ENCODE data around the gene EFNA2. TPM values are rescaled to one million over a fixed set of nuclear protein-coding genes. Genes with fewer than 3 reads are reported as not detected.

EFNA2 gene
- total RNA-seq, 4 donors from 2014 or later: not detected

DNA sequence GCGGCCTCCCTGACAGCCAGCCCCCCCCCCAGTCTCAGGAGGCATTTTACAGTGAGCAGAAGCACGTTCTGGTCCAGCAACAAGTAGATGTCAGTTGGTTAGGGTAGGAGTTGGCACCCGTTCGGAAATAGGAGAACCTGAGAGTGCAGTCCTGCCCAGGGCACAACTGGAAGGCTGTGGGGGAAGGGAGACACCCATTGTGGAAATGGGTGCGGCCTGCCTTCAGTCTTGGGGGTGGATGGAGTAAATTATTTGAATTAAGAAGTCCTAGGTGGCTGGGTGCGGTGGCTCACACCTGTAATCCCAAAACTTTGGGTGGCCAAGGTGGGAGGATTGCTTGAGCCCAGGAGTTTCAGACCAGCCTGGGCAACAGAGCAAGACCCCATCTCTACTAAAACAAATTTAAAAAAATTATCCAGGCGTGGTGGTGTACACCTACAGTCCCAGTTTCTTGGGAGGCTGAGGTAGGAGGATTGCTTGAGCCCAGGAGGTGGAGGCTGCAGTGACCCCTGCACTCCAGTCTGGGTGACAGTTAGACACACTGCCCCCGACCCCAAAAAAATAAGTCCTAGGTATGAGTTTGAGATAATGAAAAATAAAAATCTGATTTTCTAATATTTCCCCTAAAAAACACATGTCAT lies 15.3 kb upstream of the EFNA2 start:
- Histone ChIP-seq H3K36me3 (peaks cover 34 to 47% (median 45%) of the 10 kb centered on the region in 4 donors), H3K9me3 (no peaks in the 10 kb centered on the region), H3K27ac (replicated peaks in 1 of 4) (peak overlapping the region; percentile 97 to 100 (median 100)), H3K4me3 (peak overlapping the region; percentile 68 to 95 (median 86)), H3K4me1 (peaks cover 83 to 93% (median 91%) of the 10 kb centered on the region in 4 donors), H3K27me3 (no peaks in the 10 kb centered on the region)
- 35% methylated on average over 4 of the region's 8 CpGs for WGBS
- intact Hi-C loops (cut with DNase I): no loop called here
- TF ChIP-seq POLR2AphosphoS5 (IDR thresholded peaks at IDR 0.05) (no peak), POLR2A (IDR thresholded peaks at IDR 0.05; ENCODE audit: low read depth) (no peak), EP300 (IDR thresholded peaks at IDR 0.05) (no peak)
- TF ChIP-seq, protein P1, sequence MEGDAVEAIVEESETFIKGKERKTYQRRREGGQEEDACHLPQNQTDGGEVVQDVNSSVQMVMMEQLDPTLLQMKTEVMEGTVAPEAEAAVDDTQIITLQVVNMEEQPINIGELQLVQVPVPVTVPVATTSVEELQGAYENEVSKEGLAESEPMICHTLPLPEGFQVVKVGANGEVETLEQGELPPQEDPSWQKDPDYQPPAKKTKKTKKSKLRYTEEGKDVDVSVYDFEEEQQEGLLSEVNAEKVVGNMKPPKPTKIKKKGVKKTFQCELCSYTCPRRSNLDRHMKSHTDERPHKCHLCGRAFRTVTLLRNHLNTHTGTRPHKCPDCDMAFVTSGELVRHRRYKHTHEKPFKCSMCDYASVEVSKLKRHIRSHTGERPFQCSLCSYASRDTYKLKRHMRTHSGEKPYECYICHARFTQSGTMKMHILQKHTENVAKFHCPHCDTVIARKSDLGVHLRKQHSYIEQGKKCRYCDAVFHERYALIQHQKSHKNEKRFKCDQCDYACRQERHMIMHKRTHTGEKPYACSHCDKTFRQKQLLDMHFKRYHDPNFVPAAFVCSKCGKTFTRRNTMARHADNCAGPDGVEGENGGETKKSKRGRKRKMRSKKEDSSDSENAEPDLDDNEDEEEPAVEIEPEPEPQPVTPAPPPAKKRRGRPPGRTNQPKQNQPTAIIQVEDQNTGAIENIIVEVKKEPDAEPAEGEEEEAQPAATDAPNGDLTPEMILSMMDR (IDR thresholded peaks at IDR 0.05): no peak
- no peak for DNase-seq (ENCODE audit: extremely low spot score)

DNA sequence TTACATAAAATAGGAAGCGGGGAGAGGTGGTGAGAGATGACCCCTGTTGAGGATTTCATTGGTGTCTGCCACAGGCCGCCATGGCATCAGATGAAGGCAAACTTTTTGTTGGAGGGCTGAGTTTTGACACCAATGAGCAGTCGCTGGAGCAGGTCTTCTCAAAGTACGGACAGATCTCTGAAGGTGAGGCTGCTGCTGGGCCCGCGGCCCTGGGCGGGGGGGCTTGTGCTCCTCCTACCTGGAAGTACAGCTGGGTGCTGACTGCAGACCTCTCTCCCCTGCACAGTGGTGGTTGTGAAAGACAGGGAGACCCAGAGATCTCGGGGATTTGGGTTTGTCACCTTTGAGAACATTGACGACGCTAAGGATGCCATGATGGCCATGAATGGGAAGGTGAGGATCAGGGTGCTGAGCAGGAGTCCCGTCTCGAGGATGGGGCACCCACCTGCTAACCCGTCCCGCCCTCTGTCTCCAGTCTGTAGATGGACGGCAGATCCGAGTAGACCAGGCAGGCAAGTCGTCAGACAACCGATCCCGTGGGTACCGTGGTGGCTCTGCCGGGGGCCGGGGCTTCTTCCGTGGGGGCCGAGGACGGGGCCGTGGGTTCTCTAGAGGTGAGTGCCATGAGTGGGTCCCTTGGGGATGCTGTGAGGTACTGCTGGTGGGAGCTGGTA lies 14.7 kb upstream of the EFNA2 start:
- TF ChIP-seq EP300 (IDR thresholded peaks at IDR 0.05) (no peak), POLR2AphosphoS5 (IDR thresholded peaks at IDR 0.05) (no peak), POLR2A (IDR thresholded peaks at IDR 0.05; ENCODE audit: low read depth) (no peak)
- TF ChIP-seq, protein P1 (IDR thresholded peaks at IDR 0.05): no peak
- H3K36me3 ChIP-seq: peaks cover 34 to 47% (median 45%) of the 10 kb centered on the region in 4 donors

DNA sequence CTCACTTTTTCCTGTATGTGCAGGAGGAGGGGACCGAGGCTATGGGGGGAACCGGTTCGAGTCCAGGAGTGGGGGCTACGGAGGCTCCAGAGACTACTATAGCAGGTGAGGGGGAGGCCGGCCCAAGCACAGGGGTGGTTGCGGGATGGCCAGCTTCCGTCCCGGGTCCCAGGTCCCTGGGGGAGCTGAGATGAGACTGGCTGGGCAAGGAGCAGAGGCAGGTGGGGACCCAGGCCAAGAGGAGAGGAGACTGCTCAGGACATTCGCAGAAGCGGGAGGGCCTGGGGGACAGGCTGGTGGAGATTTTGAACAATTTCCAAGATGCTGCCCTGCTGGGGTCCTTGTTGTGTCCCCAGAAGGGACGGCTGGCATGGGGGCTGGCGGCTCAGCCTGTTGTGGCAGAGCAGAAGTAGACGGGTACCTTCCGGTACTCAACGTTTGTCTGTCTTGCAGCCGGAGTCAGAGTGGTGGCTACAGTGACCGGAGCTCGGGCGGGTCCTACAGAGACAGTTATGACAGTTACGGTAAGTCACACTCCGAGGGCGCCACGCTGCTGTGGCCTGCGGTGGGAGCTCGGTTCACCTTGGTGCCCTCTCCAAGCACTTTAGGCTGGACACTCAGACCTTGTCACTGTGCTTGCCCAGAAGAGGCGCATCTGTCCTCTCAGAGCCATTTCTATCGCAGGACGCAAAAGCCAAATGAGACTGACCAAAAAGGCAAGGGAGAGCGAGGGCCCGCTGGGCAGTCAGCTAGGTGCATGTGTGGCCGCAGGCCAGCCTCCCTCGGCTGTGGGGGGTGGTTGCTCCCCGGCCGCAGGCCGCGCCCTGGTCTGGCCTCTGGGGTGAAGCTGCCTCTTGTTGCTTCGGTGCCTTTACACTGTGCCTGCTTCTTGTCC lies 13.9 kb upstream of the EFNA2 start:
- H3K9me3 ChIP-seq: no peaks in the 10 kb centered on the region
- H3K4me1 ChIP-seq: peaks cover 79 to 88% (median 85%) of the 10 kb centered on the region in 4 donors
- H3K4me3 ChIP-seq: peak overlapping the region; percentile 68 to 95 (median 86)
- no peaks in the 10 kb centered on the region for H3K27me3 ChIP-seq
- intact Hi-C loops (cut with DNase I): no loop called here
- WGBS: 65% methylated on average over 28 of the region's 37 CpGs
- H3K36me3 ChIP-seq: peaks cover 34 to 48% (median 46%) of the 10 kb centered on the region in 4 donors
- no peak for DNase-seq (ENCODE audit: extremely low spot score)
- H3K27ac ChIP-seq (replicated peaks in 1 of 4): peak overlapping the region; percentile 97 to 100 (median 100)
- TF ChIP-seq, protein P1 (IDR thresholded peaks at IDR 0.05): no peak
- TF ChIP-seq POLR2AphosphoS5 (IDR thresholded peaks at IDR 0.05): no peak
- no peak for TF ChIP-seq EP300 (IDR thresholded peaks at IDR 0.05)
- TF ChIP-seq POLR2A (IDR thresholded peaks at IDR 0.05; ENCODE audit: low read depth): no peak

More for the DNA sequence above, 14.7 kb upstream of the EFNA2 start:
- intact Hi-C loops (cut with DNase I): no loop called here
- Histone ChIP-seq H3K27ac (replicated peaks in 1 of 4) (peak overlapping the region; percentile 97 to 100 (median 100)), H3K9me3 (no peaks in the 10 kb centered on the region), H3K4me3 (peak overlapping the region; percentile 68 to 95 (median 86)), H3K4me1 (peaks cover 77 to 88% (median 85%) of the 10 kb centered on the region in 4 donors), H3K27me3 (no peaks in the 10 kb centered on the region)
- WGBS: 53% methylated on average over 8 of the region's 26 CpGs
- no peak for DNase-seq (ENCODE audit: extremely low spot score)

DNA sequence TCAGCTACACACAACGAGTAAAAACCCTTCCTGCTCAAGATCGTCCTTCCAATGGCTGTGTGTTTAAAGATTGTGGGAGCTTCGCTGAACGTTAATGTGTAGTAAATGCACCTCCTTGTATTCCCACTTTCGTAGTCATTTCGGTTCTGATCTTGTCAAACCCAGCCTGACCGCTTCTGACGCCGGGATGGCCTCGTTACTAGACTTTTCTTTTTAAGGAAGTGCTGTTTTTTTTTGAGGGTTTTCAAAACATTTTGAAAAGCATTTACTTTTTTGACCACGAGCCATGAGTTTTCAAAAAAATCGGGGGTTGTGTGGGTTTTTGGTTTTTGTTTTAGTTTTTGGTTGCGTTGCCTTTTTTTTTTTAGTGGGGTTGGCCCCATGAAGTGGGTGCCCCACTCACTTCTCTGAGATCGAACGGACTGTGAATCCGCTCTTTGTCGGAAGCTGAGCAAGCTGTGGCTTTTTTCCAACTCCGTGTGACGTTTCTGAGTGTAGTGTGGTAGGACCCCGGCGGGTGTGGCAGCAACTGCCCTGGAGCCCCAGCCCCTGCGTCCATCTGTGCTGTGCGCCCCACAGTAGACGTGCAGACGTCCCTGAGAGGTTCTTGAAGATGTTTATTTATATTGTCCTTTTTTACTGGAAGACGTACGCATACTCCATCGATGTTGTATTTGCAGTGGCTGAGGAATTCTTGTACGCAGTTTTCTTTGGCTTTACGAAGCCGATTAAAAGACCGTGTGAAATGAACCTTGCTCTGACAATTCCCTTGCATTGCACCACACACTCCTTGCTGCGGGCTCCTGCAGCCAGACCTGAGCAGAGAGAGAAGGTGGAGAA lies 13.0 kb upstream of the EFNA2 start:
- Histone ChIP-seq H3K36me3 (peaks cover 34 to 57% (median 51%) of the 10 kb centered on the region in 4 donors), H3K4me1 (peaks cover 73 to 84% (median 82%) of the 10 kb centered on the region in 4 donors), H3K9me3 (no peaks in the 10 kb centered on the region), H3K4me3 (peak overlapping the region; percentile 68 to 95 (median 86)), H3K27ac (replicated peaks in 1 of 4) (peak overlapping the region; percentile 97 to 100 (median 100)), H3K27me3 (no peaks in the 10 kb centered on the region)
- TF ChIP-seq POLR2A (IDR thresholded peaks at IDR 0.05; ENCODE audit: low read depth) (peak; percentile 5), EP300 (IDR thresholded peaks at IDR 0.05) (no peak)
- intact Hi-C loops (cut with DNase I): no loop called here
- 56% methylated on average over 33 of the region's 33 CpGs for WGBS
- no peak for DNase-seq (ENCODE audit: extremely low spot score)
